NCI-H2081 treated with DMSO at 0.1 percent for 48 hours (cell line): ENCODE data around the gene C19orf44.

Source experiments
- DNase-seq: peaks from one replicate; lab custom pipeline; 2025; lab: John Stamatoyannopoulos, UW

The C19orf44 gene

DNA sequence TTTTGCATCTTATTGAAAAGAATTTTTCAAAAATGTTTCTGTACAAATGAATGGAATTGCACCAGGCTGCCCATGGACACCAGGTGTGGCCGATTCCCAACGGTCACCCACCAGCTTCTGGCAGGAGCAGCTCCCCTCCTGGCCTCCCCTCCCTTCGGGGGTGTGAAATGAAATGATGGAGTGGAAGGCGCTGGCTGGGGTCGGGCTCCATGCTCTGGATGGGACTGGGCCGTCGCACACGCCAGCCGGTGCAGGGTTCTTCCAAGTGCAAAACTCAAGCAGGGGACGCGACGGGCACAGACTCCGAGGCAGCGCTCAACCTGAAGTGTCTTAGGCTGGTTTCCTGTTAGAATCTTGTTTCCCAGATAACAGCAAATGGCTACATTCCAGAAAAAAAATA, 21.9 kb downstream of the C19orf44 start:
- DNase-seq = no peak

DNA sequence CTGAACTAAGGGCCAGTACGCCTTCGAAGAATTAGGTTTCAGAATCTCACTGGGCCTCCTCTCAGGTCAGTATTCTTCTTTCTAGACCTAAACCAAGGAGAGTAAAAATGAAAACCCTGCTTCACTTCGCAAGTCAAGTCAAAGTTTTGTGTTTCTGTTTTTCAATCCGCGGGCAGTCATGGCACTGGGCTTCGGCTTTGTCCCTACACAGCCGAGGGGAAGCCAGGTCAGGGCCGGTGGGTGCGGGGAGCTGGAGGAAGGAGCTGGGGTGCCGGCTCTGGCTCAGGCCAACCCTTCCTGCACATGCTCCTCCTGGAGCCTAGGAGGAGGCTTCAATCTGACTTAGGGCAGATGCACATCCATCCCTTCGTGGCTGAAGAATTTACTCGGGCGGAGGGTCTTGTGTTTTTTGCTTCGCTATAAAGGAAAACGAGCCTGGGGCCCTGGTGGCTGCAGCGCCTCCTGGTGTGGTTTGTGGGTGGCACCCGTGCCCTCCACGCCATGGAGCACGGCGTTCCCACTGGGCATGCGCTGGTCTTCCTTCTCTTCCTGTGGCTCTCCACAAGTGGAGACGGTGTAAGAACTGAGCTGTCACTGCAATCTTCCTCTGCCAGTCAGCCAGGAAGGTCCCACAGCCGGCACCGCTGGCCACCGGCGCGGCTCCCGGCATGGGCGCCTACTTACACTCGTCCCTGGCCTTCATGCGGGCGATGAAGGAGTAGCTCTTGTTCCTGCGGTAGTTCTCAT, 22.5 kb downstream of the C19orf44 start:
- no peak for DNase-seq

DNA sequence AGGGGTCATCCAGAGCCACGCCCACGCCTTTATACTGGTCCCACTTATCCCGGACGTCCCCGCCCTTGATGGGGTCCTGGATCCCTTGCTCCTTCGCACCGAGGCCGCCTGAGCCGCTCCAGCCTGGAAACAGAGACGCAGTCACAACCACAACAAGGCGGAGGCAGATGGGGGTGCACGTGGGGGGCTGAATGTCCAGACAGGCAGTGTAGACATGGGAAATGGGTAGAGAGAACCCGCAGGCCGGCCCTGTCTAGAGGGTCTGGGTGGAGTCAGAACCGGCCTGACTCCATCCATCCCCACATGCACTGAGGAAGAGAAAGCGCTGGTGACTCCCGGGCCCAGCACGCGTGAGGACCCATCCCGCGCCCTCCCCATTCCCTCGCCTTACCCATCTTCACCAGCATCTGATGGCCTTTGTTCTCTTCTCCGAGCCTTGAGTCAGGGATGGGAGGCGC, 23.1 kb downstream of the C19orf44 start:
- no peak for DNase-seq

DNA sequence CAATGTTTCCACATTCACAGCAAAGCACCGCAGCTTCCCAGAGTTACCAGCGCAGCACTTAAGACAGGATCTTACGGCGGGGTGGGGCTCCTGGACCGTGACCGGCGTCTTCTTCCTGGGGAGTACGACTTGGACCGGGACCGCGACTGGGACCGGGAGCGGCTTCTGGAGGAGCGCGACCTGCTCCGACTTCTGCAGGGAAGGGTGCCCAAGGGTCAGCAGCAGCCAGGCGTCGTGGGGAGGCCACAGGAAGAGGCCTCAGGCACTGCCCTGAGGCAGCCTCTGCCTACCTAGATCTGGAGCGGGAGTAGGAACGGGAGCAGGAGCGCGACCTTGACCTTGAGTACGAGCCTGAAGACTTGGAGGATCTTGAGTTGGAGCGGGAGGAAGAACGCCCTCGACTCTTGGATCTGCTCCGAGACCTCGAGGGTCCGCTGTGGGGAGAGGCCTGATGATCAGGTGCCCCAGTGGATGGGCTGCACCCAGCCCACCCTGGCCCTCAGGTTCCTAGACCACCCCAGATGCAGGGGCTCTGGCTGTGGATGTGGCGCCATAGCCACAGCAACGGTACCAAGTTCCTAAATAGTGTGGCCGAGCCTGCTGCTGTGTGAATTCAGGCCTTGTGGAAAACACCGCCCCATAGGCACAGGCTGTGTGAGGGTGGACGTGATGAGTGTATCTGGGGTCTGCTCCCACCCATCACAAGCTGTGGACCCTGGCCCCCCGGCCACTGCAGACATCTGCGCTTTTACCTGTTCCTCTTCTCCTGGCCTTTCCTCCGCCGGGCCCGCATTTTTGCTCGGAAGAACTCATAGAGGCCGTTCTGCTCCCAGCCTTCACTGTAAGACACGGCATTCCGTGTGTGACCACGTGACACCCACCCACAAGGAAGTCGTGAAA, 24.1 kb downstream of the C19orf44 start:
- DNase-seq = no peak

DNA sequence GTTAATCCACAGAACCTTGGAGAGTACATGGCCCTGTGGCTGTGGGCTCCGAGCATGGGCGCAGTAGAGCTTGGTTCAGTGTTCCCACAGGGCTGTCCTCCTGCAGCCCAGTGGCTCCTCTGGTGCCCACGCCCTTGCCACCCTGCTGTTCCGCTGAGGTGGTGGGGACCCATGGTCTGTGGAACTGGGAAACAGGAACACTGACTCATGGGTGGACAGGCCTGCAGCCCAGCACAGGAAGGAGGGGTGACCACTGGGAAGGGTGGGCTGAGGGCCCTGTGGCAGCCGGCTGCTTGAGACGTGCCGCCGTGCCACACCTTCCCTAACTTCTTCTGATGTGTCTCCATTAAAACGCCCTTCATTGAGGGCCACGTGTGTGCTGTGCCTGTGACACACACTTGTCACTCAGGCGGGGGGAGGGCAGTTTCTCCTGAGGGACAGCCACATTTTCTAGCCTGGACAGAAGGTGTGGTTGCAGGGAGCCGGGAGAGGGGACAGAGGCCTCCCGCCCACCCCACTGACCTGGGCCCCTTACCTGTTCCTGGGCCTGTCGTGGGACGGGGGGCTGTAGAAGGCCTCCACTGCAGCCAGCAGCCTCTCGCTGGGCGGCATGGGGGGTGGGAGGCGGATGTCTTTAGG, 24.9 kb downstream of the C19orf44 start:
- DNase-seq = no peak

DNA sequence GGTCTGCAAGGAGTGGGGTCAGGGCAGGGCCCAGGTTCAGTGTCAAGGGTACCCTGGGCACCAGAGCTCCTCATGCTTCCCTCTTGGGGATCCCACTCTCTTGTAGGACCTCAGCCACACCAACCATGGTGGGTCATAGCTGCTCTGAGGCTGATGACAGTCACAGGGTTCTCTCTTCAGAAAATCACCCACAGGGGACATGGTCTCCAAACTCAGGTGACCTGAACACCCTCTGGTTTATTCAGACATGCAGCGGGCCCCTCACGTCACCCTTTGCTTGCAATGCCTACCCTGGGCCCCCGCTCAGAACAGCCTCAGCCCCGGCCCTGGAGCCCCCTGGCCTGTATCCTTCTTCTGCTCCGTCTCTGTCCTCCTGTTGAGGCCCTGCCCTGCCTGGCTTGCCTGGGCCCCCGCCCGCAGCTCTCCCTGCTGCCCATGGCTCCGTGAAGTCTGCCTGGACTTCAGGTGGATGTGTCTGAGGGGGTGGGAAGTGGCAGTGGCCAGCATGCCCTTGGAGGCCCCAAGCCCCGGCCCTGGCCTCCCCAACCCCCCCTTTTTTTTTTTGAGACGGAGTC, 25.6 kb downstream of the C19orf44 start:
- DNase-seq = no peak

DNA sequence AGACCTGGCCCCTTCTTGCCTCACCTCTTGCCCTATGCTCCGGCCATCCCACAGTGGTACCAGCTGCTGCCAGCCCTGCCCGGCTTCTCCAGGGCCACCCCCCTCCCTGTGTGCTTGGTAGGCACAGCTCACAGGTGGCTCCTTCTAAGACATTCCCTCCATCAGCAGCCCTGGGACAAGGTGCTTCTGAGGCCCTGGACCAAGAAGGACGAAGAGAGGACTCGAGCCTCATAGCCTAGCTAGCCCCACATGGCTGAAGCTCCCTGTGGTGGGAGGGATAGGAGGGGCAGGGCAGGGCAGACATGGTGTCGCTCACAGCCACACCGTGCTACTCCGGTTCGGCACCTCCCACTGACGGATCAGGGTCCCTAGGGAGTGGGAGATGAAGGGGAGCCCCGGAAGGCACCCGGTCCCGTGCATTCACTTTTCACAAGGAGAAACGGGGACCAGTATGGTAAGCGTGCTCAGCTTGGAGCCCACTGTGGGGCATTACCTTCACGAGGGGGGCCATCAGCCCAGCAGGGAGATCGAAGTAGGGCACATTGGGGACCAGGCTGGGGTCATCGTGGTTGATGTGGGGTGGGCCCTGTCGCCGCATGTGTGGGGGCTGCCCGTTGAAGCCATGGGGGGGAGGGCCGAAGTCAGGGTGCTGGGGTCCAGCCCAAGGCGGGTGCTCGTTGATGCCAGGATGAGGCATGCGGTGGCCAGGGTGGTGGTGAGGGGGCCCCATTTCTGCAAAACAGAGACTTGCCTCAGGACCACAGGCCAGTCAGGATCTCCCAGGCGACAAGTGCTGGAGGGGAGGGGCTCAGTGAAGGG, 26.6 kb downstream of the C19orf44 start:
- DNase-seq = no peak

DNA sequence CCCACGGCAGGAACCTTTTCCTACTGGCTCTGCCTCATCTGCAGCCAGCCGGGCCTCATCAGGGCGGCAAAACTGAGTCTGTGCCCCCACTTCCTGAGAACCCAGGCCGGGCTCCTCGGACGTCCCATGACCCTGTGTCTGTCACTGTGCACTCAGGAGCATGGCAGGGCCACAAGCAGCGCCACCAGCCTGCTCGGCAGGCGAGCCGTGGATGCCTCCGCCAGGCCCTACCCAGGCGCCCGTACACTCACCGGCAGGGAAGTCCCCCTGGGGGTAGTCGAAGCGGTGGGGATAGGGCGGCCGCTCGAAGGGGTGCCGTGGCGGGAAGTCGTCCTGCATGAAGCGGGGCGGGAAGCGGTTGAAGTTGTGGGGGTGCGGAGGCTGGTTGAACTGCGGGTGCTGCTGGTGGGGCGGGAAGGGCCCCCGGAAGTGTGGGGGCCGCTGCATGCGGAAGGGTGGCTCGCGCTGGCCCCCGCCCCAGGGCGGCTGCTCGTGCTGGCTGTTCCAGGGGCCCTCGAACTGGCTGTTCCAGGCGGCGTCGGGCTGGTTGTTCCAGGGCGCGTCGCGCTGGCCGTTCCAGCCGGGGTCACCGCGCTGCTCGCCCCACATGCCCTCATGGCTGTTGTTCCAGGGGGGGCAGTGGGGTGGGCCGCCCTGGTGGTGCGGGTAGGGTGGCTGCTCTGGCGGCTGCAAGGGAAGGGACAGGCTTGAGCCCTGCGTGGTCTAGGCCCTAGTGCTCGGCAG, 29.0 kb downstream of the C19orf44 start:
- no peak for DNase-seq

DNA sequence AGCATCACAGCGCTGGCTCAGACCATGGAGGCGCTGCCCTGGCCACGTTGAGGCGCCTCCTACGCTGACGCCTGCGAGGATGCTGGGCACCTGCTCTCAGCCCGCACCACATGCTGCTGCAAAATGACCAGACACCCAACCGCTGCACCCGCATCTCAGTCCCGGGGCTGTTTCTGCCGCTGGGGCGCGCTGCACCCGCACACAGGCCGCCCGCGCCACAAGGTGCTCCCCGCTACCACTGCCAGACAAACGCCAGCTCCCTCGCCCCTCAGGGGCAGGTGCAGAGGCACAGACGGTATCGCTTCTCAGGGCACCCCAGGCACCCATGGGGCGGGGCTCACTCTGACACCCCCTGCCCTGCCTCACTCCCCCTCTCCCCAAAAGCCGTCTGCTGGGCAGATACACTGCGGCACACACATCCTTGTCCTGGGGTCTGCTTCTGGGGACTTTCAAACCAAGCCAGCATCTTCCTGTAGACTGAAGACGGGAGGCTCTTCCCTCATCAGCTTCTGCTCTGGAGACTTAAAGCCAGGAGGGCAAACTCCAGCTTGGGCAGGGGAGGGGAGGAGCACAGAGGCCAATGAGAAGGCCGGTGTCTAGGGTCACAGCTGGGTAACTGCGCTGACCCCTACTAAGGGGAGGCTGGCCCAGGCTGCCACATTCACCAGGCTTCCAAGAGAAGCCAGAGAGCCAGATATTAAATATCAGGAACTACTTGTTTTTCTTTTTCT, 29.7 kb downstream of the C19orf44 start:
- DNase-seq = no peak

DNA sequence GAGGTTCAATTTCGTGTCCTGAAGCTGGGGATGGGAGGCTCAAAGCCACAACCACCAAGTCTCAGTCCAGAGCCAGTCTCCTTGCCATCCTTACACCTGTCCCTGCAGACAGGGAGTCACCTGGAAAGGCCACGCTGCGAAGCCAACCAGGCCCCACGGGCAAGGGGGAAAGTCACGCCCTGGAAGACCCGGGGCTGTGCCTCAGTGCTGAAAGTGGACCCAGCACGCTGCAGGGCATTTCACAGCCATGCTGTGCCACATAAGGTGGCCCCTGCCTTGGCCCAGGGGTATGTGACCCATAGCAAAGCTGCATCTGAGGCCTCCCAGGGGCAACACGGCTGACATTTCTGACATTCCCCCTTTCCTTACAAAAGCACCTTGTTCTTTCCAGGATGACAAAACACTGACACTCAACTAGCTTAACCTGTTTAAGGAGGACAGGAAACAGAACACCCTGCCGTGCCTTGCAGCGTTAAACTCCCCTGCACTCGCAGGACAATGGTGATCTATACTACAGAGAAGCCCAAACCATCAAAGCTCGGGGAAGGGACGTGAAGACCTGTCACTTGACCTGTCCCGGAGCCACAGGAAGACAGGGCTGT, 31.2 kb downstream of the C19orf44 start:
- no peak for DNase-seq

DNA sequence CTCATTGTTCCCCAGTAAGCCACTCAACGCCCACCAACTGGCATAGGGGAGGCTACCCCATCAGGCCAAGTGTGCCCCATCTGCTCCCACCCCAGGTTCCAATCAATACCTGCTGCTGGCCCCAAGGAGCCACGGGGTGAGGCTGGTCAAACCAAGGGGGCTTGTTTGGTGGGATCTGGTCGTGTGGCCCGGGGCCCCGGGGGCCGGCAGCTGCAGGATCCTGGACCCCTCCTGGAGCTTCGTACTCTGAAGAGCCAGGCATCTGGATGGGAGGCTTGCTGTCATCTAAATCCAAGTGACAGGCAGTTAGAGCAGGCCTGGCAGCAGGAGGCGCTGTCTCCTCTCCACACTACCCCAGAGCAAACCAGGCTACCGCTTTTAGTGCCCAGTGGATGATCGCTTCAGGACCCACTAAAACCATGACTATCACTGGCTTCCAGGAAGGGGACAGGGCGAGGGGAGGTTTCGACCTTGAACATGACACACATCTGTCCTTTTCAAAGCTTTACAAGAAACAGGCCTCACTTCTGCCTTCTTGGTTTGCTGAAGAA, 31.9 kb downstream of the C19orf44 start:
- DNase-seq = no peak

DNA sequence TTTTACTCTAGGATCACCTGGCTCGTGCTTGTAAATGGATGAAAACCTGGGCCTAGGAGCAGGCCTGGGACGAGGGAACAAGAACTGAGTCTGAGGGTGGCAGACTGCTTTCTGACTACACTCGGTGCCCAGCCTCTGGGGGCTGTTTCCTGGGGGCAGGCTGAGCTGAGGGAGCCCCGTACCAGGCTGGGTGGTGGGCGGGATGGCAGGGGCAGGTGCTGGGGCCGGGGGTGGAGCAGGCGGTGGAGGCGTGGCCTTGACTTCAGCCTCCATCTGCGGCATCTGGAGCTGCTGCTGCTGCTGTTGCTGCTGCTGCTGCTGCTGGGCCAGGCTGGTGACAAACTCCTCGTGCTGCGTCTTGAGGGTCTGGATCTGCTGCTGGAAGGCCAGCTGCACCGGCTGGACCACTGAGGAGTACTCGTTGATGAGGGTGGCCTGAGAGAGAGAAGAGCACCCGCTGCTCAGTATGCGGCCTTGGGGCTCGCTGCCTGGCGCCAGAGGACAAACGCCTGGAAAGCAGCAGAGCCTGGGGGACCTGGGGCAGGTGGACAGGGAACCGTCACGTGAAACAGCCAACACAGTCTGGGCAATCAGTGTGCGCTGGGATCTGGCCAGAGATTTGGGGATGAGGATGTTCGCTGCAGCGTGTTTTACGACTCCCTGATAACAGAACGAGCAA, 33.4 kb downstream of the C19orf44 start:
- no peak for DNase-seq

DNA sequence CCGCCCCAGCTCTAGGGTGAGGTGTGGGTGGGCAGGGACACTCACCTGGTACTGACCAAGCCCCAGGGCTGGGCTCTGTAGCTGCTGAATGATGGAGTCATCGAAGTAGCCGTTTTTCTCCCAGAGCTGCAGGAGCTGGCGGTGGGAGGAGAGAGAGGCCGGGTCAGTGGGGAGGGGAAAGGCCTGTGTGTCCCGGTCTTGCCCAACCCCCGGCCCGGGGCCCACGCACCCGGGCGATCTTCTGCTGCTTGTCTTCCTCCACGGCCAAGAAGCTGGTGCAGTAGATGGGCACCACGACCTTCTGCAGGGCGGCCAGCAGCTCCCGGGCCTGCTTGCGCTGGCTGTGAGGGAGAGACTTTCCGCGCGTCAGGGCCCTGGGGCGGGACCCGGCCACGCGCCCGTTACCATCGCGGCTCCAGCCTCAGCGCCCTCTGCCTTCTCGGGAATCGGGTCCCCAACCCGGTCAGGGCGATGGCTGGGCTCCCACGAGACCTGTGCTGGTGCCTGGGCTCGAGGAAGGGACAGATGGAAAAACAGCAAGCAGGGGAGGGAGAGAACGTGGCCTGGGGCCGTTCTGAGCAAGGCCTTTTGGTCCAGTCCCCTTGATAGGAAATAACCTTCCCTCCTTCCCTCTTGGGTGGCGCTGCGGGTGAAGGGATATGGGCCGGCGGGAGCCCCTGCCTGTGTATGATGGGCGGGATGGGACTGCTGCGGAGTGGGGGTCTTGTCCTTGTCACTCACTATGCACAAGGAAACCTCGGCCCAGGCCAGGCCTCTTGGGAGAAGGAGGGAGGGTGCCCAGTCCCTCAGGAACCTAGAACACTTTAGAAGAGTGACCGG, 34.6 kb downstream of the C19orf44 start:
- no peak for DNase-seq

DNA sequence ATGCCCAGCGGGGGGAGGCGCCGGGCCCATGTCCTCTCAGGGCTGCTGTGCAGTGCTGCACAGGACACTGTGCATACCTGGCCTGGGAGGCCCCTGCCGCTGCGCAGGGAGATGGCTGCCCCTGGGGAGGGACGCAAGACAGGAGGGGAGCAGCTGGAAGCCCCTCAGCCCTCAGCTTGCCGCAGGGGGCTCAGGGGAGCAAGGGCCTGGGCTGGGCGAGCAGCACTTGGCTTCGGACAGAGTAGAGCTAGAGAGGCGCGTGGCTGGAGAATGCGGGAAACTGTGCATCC, 35.1 kb downstream of the C19orf44 start:
- no peak for DNase-seq

DNA sequence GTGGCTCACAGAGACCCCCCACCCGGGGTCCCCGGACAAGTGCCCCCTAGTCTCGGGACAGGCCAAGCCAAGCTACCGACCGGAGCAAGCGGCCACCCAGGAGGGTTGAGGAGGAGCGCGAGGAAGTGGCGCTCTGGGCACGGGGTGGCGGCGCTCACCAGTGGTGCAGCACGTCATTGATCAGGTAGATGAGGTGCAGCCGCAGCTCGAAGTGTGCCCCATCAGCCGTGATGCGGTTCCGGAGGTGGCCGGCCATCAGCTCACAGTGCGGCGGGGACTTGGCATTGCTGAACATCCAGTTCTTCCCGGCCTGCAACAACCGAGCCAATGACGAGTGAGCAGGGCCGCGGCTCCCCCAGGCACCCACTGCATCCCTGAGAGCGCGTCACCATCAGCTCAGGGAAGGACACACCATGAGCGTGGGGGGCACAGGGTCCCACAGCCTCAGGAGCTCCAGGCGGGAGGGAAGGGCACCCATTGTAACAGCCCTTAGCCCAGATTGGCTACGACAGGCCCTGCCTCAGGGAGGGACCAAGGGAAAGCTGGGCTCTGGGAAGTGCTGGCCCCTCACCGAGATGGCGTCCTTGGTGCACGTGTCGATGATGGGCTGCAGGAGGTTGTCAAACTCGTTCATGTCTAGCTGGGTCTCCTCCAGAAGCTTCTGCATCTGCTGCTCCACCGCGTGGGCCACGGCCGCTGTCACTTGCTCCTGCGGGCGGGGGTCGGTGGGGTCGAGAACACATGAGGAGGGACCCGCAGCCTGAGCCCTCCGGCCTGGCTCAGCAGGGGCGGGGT, 36.4 kb downstream of the C19orf44 start:
- no peak for DNase-seq

DNA sequence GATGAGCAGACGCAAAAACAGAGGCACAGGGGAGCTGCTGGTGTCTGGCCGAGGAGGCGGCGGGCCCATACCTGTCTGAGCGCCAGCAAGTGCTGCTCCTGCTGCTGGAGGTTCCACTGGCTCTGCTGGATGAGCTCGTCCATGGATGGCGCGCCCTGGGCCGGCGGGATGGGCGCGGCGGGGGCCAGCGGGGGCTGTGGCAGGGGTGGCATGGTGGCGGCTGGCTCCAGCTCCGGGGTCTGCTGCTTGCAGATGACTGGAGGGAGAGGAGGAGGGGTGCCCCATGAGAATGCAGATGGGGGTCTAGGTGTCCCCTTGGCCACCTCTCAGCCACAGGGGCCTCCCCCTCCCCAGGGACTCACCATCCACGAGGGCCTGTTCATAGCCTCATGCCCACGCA, 39.2 kb downstream of the C19orf44 start:
- DNase-seq = no peak

DNA sequence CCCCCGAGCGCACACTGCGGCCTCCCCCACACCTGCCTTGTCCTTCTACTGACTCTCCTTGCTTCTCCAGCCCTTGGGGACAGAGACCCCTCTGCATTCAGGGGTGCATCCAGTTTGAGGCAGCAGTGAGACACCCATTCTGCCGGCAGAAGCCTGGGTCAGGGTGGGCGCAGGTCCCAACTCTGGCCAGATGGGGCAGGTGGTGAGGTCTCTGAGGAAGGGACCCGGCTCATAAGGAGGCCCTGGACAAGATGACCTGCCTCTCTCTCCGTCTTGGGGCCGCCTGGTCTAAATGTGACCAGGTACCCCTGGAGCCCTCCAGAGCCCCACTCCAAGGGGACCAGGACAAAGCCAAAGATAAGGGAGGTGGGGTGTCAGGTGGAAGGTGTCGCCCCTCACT, 39.9 kb downstream of the C19orf44 start:
- DNase-seq = no peak
